Stimulated activated CD4-positive, alpha-beta T cell treated with anti-CD3 and anti-CD28 coated beads, TNF-alpha, amount 100 ng/mL, for 48 hours (primary cell): Measurements from ENCODE around the gene CACNA1F.

Source experiments
- DNase-seq, 3 donors: peaks; one replicate each; pipeline ENCODE4 v3.0.0-alpha.2; 2020; ENCODE audit warnings: low read depth in 3 of 3

Gene CACNA1F

GRCh38 chrX:49233176-49233575 lies at the start of gene CACNA1F:
CACNA1F (minus strand) TSS chrX:49233340; CDS start chrX:49233309, 31 bp downstream.
- DNase-seq = no peak

GRCh38 chrX:49282647-49283011 lies 49.5 kb upstream of the CACNA1F start:
- no peak for DNase-seq

DNA sequence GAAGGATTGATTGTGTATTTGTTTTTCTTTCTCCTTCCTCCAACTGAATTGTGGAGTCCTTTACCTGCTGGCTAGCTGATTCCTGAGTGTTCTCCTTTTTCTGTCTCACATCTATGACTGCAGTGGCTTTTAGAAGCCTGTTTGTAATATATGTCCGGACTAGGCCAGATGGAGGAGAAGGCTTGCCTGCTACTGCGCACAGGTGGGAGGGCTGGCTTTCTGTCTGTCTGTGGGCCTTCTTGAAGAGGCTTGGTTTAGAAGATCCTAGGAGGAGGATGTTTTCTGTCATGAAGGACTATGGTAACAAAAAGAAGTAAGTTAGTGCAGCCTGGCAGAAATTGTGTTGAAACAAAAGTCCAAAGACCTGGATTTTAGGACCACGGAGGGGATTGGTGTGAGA lies 44.9 kb upstream of the CACNA1F start:
- DNase-seq = no peak

GRCh38 chrX:49277535-49277830 lies 44.3 kb upstream of the CACNA1F start:
- DNase-seq = no peak

DNA sequence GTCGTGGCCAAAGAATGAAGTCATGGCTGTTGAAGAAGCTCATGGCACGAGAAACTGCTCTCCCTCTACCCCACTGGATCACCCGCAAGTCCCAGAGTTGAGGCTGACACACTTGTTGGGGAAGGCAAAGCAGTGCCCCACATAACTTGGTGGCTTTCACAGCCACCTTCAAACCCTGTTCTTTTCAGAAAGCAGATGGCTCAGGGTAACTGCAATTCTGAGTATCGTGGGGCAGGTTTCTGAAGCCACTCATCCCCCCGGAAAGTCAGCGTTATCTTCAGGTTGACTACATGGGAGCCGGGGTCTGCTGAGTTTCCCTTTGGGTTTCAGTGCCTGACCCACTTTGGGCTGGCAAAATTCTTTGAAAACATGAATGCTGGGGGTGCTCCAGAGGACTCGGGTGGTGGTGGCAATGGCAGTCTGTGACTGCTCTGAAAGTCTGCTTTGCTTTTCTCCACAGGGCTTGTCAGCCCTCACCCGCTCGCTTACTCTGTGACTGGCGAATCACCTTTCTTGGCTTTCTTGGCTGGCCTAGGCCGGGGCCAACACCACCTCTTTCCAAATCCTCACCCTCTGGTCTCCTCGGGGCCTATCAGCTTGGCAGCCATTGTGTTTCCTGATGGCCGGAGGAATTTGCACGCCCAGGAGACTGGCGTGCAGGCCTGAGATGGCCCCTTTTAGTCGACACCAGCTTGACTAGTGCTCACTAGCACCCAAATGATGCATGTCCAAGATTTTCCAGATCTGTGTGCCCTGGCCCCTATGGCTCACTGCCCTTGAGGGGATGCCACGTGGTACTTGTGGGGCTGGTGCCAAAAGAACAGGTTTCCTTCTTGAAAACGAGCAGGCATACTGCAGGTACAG lies 43.8 kb upstream of the CACNA1F start:
- DNase-seq = no peak

DNA sequence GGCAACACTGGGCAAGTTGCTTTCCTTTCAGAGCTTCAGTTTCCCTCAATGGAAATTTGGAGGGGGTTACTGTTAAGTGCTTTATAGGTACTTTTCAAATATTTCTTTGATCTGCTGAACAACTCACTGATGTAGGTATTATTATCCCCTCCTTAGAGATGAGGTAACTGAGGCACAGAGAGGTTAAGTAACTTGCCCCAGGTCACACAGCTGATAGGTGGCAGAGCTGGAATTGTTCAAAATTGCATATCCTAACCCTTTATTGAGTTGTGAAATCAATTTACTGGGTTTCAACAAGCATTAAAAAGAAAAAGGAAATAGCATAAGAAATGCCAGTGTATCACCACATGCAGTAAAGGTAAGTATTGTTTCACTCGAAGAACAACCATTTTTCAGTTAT lies 43.1 kb upstream of the CACNA1F start:
- DNase-seq = no peak

- no peak for DNase-seq
Measured at GRCh38 chrX:49273181-49273727, 40.1 kb upstream of the CACNA1F start.

DNA sequence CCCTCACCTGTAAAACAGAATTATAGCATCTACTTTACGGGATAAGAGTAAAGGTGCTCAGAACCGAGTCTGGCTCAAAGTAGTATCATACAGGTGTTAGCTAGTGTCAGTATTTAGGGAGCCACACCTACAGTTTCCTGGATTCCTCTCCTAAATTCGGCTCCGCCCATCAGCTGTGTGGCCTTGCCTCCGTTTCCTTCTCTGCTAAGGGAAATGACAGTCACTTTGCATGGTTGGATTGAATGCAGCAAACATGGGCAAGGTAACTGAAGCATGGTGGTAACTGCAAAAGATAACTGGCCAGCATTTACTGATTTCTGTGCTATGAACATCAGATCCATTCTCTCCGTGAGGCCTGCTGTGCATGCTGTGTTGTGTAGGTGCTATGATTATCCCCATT lies 39.3 kb upstream of the CACNA1F start:
- DNase-seq = no peak

DNA sequence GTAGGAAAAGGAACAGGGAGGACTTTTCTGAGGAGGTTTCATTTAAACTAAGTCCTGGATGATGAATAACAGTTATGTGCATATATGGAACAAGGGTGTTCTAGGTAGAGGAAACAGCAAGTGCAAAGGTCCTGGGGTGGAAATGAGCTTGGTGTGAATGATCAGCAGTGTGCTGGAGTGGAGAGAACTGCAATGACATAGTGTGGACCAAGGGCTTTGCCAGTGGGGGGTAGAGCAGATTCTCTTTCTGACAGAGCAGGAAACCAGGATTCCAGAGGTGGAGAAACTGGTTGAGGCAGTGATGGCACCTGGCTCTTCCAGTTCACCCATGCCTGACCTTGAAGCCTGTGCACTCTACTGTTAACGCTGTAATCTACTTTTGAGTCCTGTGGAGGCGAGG lies 38.2 kb upstream of the CACNA1F start:
- no peak for DNase-seq

DNA sequence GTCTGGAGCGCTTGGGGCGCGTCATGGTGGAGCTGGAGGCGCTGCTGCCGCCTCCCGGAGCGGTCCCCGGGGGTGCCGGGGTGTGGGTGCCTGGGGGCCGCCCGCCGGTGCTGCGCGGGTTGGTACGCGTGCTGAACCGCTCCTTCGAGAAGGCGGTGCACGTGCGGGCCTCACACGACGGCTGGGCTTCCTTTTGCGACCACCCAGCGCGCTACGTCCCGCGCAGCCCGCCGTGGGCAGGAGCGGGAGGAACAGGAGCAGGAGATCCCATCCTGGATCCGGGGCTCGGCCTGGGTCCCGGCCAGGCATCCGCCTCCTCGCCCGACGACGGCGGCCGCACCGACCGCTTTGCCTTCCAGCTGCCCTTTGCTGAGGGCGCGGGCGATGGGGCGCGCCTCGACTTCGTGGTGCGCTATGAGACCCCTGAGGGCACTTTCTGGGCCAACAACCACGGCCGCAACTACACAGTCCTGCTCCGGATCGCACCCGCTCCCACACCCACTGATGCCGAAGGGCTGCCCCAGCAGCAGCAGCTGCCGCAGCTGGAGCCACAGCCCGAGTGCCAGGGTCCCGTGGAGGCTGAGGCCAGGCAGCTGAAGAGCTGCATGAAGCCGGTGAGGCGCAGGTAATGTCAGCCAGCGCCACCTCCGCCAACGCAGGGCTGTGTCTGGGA lies 37.2 kb upstream of the CACNA1F start:
- no peak for DNase-seq

DNA sequence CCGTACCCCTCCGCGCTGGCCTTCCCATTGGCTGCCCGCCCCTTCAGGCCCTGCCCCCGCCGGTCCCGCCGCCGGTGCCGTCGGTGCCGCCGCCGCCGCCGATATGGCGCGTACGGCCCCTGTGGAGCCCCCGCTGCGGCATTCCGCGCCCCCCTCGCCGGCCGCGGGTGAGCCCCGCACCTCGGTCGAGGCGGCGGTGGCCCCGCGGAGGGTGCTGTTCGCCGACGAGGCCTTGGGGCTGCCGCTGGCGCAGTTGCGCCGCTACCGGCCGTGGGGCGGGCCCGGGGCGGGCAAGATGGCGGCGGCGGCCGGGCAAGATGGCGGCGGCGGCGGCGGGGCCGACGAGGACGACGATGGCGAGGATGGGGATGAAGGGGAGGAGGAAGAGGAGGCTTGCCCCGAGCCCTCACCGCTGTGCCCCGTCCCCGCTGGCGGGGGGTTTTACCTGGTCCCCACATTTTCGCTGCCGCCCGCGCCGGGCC lies 36.7 kb upstream of the CACNA1F start, which contains the start of gene PPP1R3F:
PPP1R3F (plus strand) TSS at position 27 of the 482 bp plus-strand sequence; CDS start at position 104, 77 bp downstream.
- DNase-seq = no peak

- peak; percentile 84 to 93 (median 90) for DNase-seq
Measured at GRCh38 chrX:49269010-49269766, 36.0 kb upstream of the CACNA1F start.

GRCh38 chrX:49268702-49269009 lies 35.5 kb upstream of the CACNA1F start:
- DNase-seq = no peak

GRCh38 chrX:49266523-49267445 lies 33.6 kb upstream of the CACNA1F start:
- no peak for DNase-seq

GRCh38 chrX:49264460-49264859 lies 31.3 kb upstream of the CACNA1F start, which contains the start of gene FOXP3:
FOXP3 (minus strand) TSS chrX:49264710; CDS start chrX:49258505, 6,205 bp downstream.
- DNase-seq = no peak

DNA sequence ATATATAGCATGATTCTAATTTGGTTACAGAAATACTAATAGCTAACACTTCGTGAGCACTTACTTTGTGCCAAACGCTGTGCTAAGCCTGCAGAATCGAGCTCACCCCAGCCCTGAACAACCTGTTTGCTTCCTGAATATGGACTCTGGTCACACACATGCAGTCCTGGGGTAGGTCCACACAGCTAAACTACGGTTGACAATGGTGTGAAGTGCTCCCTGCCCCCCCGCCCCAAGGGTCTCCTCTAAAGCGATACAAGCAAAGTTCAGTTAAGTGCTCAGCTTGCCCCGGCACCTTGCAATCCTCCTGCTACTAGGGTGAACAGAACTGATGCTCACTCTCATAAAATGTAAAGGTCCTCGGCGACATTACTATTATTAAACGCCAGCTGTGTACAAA lies 30.5 kb upstream of the CACNA1F start:
- DNase-seq = no peak

DNA sequence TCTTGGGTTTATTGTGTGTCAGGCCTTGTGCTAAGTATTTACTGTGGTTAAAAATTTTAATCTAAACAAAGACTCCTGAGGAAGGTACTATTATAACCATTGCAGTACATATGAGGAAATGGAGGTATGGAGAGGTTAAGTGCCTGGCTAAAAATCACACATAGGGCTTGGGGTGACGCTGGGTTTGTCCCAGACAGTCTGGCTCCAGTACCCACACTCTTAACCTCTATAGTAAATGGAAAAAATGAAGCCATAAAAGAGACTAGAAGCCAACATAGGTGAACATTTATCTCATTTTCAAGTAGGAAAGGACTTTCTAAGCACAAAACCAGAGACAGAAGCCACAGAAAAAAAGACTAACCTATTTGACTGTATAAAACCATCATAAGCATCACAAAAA lies 29.5 kb upstream of the CACNA1F start:
- DNase-seq = no peak

DNA sequence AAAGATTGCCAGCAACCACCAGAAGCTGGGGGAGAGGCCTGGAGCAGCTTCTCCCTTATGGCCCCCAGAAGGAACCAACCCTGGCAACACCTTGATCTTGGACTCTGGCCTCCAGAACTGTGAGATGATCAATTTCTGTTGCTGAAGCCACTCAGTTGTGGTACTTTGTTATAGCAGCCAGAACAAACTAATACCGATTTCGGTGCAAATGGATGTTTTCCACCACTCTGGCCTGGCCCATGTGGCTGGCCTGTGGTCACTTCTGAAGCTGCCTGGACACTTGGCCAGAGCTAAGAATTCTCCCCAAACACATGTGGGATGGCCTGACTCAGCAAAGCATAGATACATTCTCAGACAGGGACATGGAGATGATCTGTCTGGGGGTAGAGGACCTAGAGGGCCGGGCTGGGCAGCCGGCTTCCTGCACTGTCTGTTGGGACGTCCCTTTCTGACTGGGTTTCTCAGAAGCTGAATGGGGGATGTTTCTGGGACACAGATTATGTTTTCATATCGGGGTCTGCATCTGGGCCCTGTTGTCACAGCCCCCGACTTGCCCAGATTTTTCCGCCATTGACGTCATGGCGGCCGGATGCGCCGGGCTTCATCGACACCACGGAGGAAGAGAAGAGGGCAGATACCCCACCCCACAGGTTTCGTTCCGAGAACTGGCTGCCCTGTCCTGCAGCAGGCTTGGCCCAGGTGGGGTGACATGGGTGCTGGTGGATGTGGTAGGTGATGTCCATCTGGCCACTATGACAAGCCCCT lies 27.3 kb upstream of the CACNA1F start:
- no peak for DNase-seq

DNA sequence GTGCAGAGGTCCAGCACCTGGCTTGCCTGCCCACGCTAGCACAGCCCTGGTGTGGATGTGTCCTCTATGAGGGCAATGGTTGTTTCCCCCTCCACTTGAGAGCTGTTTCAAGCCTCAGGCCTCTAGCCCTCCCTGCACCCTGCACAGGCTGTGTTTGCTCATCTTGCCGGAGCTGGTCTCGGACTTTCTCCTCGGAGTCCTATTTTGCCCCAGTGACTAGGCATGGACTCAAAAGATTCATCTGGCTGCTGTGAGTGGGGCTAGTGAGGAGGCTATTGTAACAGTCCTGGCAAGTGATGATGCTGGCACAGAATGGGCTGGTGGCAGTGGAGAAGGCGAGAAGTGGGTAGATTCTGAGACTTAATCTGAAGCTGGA lies 25.6 kb upstream of the CACNA1F start:
- DNase-seq = no peak
